Activated CD4-positive, alpha-beta T cell treated with anti-CD3 and anti-CD28 coated beads, Interleukin-2, Interleukin-4, amounts not matched to agents 100 ng/mL and 50 ng/mL, durations not matched to agents 16 hours and 8 hours (primary cell): Measurements from ENCODE around the gene DAP.
"Not testable (repeated sequence)": the region's sequence is repeated elsewhere in the genome, so short reads cannot be mapped to it uniquely, and the experiment has no call there.

Source experiments
- DNase-seq: peaks from one replicate; pipeline ENCODE4 v3.0.0-alpha.2; 2020; ENCODE audit warnings: low spot score

The DAP gene

DNA sequence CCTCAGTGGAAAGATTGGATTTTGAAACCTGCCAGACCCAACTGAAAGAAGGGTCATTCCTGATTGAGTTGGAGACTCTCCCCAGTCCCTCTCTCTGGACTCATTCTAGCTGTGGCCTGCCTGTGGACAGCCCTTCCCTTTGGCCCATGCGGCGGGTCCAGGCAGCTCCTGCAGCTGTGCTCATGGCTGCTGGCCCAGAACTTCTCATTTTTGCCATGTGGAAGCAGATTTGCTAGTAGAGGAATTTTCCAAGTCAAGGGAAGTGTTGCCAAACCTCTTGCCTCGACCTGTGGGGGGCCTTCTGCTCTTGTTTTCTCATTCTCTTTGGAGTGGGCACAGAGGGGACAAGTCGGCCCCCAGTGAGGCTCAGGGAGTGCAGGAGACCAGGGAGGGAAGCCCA lies 108.0 kb downstream of the DAP start:
- DNase-seq = no peak

DNA sequence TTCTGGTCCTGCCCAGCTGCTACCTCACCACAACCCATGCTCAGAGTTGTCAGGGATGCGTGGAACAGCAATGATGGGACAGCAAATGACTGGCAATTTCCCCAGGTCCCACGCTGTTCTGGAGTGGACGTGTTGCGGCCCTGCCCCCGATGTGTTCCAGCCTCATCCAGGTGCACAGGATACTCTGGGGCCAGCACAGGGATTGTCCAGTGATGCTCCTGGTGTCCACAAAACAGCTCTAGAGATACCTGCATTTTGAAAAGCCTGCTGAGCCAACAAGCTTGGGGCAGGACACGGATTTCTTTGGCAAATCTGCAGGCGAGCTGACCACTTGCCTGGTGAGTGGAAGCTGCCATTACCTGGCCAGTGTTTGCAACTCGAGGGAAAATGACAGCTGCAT lies 108.4 kb downstream of the DAP start:
- DNase-seq = no peak

DNA sequence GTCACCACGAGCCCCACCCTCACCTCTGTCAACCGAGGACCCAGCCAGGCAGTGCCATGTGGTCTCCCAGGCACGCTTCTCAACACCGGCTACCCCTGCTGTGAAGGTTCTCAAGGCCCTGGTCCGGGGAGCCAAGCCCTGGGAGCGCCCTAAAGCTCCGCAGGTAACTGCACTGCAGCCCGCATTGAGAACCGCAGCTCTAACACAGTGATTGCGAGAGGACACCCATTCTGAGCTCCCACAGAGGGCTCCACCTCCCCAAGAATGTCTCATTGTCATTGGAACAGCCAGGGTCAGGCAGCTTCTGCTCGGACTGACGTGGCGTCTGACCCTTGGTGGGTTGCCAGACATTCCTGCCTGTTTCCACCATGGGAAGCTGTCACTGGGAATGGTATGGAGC lies 108.9 kb downstream of the DAP start:
- no peak for DNase-seq

DNA sequence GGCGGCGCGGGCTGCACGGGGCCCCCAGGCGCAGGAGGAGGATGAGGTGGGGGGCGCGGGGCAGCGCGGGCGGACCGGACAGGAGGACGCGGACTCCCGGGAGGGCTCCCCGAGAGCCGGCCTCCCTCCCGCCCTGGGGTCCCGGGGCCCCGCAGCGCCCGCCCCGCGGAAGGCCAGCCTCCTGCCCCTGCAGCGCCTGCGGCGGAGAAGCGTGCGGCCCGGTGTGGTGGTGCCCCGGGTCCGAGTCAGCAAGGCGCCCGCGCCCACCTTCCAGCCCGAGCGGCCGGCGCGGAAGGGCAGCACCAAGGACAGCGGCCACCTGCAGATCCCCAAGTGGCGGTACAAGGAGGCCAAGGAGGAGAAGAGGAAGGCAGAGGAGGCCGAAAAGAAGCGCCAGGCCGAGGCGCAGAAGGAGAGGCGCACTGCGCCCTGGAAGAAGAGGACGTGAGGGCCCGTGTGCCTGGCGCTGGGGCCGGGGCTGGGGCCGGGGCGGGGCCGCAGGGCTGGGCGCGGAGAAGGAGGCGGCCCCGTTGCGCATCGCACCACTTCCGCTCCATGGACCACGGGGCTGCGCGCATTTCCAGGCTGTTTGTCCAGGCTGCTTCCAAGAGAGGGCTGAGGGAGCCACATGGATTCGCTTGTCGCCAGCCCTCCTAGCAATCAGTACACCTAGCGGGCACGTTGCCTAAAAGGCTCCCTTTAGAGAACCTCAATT lies 111.2 kb downstream of the DAP start:
- no peak for DNase-seq

DNA sequence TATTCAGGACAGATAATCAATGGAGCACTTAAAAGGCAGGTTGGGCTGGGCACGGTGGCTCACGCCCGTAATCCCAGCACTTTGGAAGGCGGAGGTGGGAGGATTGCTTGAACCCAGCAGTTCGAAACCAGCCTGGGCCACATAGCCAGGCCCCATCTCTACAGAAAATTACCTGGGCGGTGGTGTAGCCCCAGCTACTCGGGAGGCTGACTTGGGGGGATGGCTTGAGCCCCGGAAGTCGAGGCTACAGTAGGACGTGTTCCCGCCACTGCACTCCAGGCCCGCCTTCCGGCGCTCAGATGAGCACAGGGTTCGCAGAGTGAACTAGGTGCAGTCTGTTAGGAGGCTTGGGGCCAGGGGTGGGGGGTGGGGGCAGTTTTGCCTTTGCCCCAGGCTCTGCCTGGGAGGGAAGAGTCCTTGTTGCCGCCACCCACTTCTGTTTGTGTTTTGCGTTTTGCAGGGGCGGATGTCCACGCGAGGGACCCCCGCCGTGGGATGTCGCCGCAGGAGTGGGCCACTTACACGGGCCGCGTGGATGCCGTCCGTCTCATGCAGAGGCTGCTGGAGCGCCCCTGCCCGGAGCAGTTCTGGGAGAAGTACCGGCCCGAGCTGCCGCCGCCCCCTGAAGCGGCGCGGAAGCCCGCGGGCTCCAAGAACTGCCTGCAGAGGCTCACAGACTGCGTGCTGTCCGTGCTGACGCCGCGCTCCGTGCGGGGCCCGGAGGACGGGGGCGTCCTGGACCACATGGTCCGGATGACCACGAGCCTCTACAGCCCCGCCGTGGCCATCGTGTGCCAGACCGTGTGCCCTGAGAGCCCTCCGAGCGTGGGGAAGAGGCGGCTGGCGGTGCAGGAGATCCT lies 112.0 kb downstream of the DAP start:
- no peak for DNase-seq

DNA sequence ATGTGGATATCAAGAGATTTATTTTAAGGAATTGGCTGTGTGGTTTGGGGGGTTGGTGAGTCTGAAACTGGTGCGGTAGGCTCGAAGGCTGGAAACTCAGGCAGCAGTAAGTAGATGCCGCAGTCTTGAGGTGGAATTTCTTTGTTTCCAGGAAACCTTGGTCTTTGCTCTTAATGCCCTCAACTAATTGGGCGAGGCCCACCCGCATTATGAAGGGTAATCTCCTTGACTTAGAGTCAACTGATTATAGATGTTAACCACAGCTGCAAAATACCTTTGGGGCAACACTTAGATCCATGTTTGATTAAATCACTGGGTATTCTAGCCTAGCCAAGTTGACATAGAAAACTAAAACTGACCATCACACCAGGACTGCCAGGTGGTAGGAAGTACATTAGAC lies 113.4 kb downstream of the DAP start:
- DNase-seq = no peak

DNA sequence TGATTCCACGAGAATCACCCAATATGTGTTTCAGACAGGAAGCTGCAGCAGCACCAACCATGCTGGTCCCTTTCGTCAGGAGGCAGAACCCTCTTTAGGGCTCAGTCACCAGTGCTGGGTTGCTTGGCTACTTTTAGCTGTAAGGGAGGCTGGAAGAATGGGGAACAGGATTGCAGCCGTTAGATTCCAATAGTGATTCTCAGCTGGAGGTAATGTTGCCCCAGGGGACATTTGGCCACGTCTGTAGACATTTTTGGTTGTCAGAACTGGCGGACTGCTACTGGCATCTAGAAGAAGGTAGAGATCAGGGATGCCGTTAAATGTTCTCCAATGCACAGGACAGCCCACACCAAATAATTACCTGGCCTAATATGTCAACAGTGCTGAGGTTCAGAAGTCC lies 115.4 kb downstream of the DAP start:
- no peak for DNase-seq

DNA sequence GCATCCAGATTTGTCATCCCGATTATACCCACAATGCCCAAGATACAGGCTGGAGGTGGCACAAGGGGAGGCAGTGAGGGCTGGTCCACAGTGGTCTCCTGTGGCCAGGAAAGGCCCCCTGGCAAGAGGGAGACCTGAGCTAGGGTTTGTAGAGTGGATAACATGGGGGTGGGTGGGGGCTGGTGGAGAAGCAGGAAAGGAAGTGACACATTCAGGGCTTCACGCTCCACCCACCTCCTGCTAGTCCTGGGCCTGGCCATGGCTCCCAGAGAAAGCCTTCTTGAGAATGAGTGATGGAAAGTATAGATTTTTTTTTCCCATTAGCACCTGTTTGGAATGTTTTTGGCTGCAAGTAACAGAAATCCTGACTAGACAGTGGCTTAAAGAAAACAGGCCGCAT lies 115.9 kb downstream of the DAP start:
- DNase-seq = no peak

DNA sequence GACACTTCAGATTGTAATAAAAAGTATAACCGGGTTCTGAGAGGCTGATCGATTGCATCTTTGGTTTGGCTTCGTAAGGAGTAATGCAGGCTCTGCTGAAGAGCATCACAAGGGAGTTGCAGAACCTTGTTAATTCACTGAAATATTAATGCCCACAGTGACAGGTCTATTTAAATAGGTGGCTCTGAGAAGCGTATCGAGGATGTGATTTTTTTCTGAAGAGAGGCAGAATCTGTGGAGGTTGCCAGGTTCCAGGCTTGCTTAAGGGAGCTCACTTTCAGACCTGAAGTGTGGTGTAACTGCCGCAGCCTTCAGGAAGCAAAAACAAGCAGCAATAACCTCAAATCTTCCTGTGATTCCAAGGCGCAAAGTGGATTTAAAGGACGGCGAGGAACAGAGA lies 116.8 kb downstream of the DAP start:
- no peak for DNase-seq

DNA sequence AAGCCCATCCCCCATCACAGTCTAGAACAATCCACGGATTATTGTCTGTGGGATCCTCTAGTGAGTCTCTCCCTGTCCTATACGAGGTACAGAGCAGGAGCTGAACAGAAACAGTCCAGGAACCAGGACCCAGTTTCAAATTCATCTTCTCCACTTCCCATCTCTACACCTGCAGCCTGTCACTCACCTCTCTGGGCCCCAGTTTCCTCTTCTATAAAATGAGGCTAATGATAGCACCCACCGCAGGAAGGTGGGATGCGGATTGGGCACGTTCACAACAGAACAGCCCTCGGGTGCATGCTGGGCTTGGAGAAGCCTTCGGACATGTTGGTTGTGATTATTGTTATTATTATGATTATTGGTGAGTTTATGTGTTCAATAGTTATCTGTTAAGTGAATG lies 118.7 kb downstream of the DAP start:
- DNase-seq = no peak

DNA sequence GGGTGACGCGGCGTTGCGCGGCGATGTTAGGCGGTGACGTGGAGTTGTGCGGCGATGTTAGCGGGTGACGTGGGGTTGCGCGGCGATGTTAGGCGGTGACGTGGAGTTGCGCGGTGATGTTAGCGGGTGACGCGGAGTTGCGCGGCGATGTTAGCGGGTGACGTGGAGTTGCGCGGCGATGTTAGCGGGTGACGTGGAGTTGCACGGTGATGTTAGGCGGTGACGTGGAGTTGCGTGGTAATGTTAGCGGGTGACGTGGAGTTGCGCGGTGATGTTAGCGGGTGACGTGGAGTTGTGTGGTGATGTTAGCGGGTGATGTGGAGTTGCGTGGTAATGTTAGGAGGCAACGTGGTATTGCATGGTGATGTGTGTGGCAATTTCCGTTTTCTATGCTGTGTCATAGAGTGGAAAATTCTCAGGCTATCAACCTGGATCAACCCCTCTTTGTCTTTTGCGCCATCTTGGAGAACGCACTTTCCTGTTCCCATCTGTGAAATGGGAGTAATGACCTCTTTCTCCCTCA lies 121.1 kb downstream of the DAP start:
- DNase-seq = no peak

DNA sequence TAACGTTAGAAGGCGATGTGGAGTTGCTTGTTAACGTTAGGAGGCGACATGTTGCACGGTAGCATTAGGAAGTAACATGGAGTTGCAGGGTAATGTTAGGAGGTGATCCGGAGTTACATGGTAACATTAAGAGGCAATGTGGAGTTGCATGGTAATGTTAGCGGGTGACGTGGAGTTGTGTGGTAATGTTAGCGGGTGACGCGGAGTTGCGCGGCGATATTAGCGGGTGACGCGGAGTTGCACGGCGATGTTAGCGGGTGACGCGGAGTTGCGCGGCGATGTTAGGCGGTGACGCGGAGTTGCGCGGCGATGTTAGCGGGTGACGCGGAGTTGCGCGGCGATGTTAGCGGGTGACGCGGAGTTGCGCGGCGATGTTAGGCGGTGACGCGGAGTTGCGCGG lies 122.3 kb downstream of the DAP start:
- not testable (repeated sequence) for DNase-seq

DNA sequence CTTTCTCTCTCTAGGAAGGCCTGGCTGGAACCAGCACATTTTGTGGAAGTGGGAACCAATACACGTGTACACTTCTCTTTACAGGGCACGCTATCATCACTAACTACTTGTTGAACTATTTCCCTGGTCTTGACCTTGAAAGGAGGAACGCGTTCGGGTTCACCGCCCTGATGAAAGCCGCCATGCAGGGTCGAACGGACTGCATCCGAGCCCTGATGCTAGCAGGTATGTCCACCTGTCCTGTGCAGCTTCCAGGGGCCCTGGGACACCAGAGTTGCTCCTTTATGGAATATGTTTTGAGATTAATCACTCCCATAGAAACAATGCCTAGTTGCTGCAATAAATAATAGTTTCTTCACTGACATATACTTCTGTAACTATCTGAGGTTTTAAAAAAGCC lies 123.1 kb downstream of the DAP start:
- no peak for DNase-seq

DNA sequence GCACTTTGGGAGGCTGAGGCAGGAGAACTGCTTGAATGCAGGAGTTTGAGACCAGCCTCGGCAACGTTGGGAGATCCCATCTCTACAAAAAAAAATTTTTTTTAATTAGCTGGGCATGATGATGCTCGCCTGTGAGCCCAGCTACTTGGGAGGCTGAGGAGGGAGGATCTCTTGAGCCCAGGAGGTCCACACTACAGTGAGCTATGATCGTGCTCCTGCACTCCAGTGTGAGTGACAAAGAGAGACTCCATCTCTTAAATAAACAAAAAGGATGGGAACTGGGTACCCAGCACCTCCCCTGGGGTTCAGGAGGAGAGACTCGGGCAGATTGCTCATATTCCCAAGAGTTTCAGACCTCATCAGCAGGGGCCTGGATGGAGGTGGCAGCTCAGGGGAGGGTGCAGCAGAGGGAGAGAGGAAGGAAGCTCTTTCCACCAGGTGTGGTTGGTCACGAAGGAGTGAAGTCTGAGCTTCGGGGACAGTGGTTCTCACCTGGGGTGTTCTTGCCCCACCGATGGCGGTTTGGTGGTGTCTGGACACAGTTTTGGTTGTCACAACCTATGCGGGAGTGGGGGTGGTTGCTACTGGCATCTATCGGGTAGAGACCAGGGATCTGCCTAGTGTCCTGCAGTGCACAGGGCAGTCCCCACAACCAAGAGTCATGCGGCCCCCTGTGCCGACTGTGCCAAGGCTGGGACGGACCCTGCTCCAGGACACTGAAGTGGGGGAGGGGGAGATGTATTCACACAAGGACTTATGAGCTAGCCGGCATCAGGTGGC lies 124.5 kb downstream of the DAP start:
- DNase-seq = no peak

DNA sequence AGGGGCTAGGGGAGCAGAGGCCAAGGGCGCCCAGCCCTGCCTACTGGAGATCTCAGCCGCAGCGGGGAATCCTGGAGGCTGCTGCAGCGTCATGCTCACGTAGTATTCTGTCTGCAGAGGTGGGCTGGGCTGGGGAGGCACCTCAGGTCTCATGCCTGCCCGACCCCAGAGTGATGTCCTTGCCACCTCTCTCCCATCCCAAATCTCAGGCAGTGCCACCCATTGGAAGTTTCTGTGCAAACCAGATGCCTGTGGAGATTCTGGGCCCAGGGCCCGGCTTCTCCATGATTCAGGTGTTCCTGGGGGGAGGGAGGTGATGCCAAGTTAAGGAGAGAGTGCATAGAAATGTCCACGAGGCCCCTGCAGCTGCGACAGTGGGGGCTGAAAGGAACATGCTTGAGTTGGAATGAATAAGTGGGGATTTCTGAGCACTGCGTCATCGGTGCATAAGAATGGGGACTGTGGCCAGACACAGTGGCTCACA lies 125.1 kb downstream of the DAP start:
- no peak for DNase-seq

DNA sequence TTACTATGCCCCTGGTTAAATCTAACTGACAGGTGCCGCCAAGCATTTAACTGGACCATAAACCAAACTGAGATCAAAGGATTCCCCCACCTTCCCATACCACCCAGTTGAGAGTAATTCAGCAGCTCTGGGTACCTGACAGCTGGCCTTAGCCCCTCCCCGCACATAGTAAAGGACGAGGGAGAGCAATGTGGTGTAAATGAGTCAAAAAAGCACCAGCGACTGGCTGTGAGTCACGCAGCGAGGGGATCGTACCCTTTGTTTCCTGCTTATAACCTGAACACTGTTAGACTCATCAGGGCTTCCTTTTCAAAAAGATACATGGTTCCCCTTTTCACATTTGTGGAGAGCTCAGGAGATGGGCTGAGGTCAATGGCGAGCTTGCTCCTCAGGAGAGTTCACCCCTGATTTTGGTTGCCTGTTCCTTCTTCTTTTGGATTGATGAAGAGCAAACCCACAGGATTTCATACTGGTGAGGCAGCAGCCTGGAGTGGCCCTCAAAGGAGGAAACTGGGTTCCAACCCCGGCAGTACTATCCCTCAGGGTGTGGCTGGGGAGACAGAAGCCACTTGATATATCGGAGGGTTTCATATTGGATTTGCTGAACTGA lies 125.7 kb downstream of the DAP start:
- peak; percentile 93 for DNase-seq

DNA sequence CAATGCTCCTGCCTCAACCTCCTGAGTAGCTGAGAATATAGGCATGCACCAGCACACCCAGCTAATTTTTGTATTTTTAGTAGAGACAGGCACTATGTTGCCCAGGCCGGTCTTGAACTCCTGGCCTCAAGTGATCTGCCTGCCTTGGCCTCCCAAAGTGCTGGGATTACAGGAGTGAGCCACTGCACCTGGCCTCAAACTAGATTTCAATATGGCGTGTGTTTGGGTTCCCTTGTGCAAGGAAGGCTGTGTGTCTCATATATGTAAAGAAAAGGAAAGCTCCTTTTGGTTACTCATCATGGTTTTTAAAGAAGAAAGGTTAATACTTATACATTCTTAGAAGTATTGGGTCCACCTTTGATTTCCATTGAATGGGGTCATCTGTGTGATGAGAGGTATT lies 126.5 kb downstream of the DAP start:
- no peak for DNase-seq

DNA sequence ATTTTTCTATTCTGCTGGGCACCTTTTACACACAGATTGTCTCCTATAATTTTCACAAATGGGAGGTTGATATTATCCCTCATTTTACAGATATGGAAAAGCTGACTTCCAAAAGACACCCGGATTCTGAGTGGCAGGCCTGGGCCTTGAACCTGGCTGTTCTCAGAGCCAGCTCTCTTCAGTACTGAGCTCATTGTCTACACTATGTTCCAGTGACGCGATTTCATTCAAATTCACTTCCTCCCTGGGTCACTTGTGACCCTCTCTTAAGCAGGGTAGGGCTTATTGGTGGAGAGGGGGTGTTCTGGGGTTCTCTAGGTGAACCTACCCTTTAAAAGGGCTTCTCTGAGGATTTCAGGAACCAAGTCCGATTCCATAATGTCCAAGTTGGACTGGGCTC lies 127.0 kb downstream of the DAP start:
- no peak for DNase-seq

DNA sequence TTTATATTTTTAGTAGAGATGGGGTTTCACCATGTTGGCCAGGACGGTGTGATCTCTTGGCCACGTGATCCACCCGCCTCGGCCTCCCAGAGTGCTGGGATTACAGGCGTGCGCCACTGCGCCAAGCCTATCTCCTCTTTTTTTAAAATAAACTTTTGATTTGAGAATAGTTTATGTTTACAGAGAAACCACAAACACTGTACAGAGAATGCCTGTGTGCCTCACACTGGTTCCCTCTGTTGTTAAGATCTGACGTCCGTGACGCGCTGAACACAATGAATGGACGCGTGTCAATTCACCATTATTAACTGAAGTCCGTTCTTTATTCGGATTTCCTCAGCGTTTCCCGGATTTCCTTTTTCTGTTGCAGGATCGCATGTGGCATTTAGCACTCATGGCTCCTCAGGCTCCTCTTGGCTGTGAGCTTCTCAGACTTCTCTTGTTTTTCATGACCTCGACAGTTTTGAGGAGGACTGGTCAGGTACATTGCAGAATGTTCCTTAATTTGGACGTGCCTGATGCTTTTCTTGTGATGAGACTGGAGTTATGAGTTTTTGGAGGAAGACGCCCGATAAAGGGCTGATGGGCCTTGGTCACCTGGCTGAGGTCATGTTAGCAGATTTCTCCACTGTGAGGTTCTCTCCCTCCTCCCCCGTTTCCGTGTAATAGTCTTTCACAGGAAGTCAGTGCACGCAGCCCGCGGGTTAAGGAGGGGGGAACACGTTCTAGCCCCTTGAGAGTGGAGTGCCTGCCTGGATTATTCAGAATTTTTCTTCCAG lies 127.6 kb downstream of the DAP start:
- DNase-seq = peak; percentile 34

DNA sequence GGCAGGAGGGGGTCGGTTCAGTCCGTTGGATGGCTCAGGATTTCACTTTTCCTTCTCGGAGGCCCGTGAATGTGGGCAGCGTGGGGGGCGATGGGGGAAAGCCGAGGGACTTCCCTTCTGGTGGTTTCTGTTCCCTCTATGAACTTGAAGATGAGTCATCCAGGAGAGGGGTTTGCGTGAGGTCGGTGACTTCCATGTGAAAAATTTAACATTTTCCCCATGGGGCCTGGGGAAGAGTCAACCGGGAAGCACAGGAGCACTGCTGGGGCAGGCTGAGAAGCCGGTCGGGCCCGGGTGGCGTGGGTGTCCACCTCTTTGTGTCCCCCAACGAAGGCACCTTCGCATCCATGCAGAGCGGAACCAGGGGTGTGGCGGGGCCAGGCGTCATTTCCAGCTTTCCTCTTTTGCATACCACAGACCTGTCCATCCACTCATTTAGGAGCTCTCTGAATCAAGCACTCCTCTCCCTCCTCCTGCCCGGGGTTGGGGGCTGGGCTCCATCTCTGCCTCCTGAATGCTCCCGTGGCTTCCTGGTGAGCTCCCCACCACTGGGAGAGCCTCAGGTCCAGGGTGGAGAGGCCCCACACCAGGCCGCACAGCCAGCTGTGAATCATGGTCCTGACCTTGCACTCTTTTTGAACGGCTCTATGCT lies 128.8 kb downstream of the DAP start:
- peak; percentile 64 for DNase-seq
